H4 (cell line): ENCODE results near the gene ZNF219. TPM values are rescaled to one million over a fixed set of nuclear protein-coding genes. Genes with fewer than 3 reads are reported as not detected.

Source experiments
- DNase-seq: peaks from one replicate; pipeline ENCODE4 v3.0.0-alpha.2; 2015; ENCODE audit warnings: low spot score
- total RNA-seq: library from RNA; depleted of rRNA; stranded (reverse); fragments of >200 nt; shearing (Covaris generic); gene quantifications from 2 replicates; pipeline ENCODE4 v1.2.3, GENCODE V29; 2014

The ZNF219 gene
- total RNA-seq, 1 experiment from 2014 or later = 7.3 TPM

GRCh38 chr14:21069388-21070082, 28.9 kb downstream of the ZNF219 start:
- no peak for DNase-seq

GRCh38 chr14:21068521-21069387, 29.7 kb downstream of the ZNF219 start:
- no peak for DNase-seq

- no peak for DNase-seq
These were observed 31.5 kb downstream of the ZNF219 start for GRCh38 chr14:21066882-21067502.

GRCh38 chr14:21063479-21063878, 35.0 kb downstream of the ZNF219 start:
- DNase-seq = peak; percentile 39

GRCh38 chr14:21061347-21061668, 37.1 kb downstream of the ZNF219 start:
- no peak for DNase-seq

- no peak for DNase-seq
These were observed 37.7 kb downstream of the ZNF219 start for GRCh38 chr14:21060614-21061346.

GRCh38 chr14:21059842-21060613, 38.4 kb downstream of the ZNF219 start:
- DNase-seq = no peak

- DNase-seq = no peak
These were observed 39.6 kb downstream of the ZNF219 start for GRCh38 chr14:21058903-21059302.

GRCh38 chr14:21057803-21058675, 40.4 kb downstream of the ZNF219 start, which contains the start of gene RNASE8:
RNASE8 (plus strand) TSS chr14:21057822; CDS start chr14:21057893, 71 bp downstream.
- peak; percentile 29 for DNase-seq

- DNase-seq = no peak
These were observed 41.8 kb downstream of the ZNF219 start for GRCh38 chr14:21056520-21057163.

- no peak for DNase-seq
These were observed 42.9 kb downstream of the ZNF219 start for GRCh38 chr14:21055432-21056117.

- no peak for DNase-seq
These were observed 43.7 kb downstream of the ZNF219 start for GRCh38 chr14:21054768-21055145.

- no peak for DNase-seq
These were observed 44.2 kb downstream of the ZNF219 start for GRCh38 chr14:21054123-21054767.

GRCh38 chr14:21053184-21054122, 45.0 kb downstream of the ZNF219 start:
- no peak for DNase-seq

GRCh38 chr14:21050597-21050996, 47.9 kb downstream of the ZNF219 start:
- DNase-seq = no peak

- DNase-seq = no peak
These were observed 49.2 kb downstream of the ZNF219 start for GRCh38 chr14:21049271-21049673.

GRCh38 chr14:21048638-21049037, 49.8 kb downstream of the ZNF219 start:
- DNase-seq = no peak
